GM21529 (cell line): ENCODE data around the gene RRAS2.
"Not testable (repeated sequence)": the region's sequence is repeated elsewhere in the genome, so short reads cannot be mapped to it uniquely, and the experiment has no call there.

Experiments
- ATAC-seq: cut with Tn5 transposase; IDR thresholded peaks from one replicate; pipeline ENCODE4 v1.9.1; 2021; ENCODE audit not compliant: unreplicated experiment

Gene RRAS2

GRCh38 chr11:14358729-14359439, at the start of gene RRAS2:
RRAS2 (minus strand) TSS chr11:14359183; CDS start chr11:14358870, 313 bp downstream.
- peak; percentile 88 for ATAC-seq

GRCh38 chr11:14408612-14409011, 49.6 kb upstream of the RRAS2 start:
- no peak for ATAC-seq

GRCh38 chr11:14406116-14406515, 47.1 kb upstream of the RRAS2 start:
- ATAC-seq, result not testable (repeated sequence)

GRCh38 chr11:14403528-14403927, 44.5 kb upstream of the RRAS2 start:
- not testable (repeated sequence) for ATAC-seq

GRCh38 chr11:14399087-14399486, 40.1 kb upstream of the RRAS2 start:
- no peak for ATAC-seq

- ATAC-seq, result no peak
Observed at GRCh38 chr11:14396273-14396672, 37.3 kb upstream of the RRAS2 start.

- no peak for ATAC-seq
Observed at GRCh38 chr11:14393889-14394288, 34.9 kb upstream of the RRAS2 start.

GRCh38 chr11:14393129-14393528, 34.1 kb upstream of the RRAS2 start:
- no peak for ATAC-seq

GRCh38 chr11:14390669-14391068, 31.7 kb upstream of the RRAS2 start:
- no peak for ATAC-seq

GRCh38 chr11:14388352-14388751, 29.4 kb upstream of the RRAS2 start:
- ATAC-seq, result no peak

GRCh38 chr11:14386895-14387480, 28.0 kb upstream of the RRAS2 start:
- no peak for ATAC-seq

- ATAC-seq, result no peak
Observed at GRCh38 chr11:14386081-14386480, 27.1 kb upstream of the RRAS2 start.

- ATAC-seq, result no peak
Observed at GRCh38 chr11:14384338-14384737, 25.4 kb upstream of the RRAS2 start.

GRCh38 chr11:14381968-14382367, 23.0 kb upstream of the RRAS2 start:
- ATAC-seq, result no peak

GRCh38 chr11:14380947-14381561, 22.1 kb upstream of the RRAS2 start:
- ATAC-seq, result peak; percentile 80

GRCh38 chr11:14380125-14380936, 21.3 kb upstream of the RRAS2 start:
- ATAC-seq, result no peak

GRCh38 chr11:14378171-14378570, 19.2 kb upstream of the RRAS2 start:
- ATAC-seq, result no peak

- no peak for ATAC-seq
Observed at GRCh38 chr11:14376920-14377319, 17.9 kb upstream of the RRAS2 start.

GRCh38 chr11:14374922-14375830, 16.2 kb upstream of the RRAS2 start:
- peak; percentile 53 for ATAC-seq

- no peak for ATAC-seq
Observed at GRCh38 chr11:14373941-14374646, 15.1 kb upstream of the RRAS2 start.
